T-helper 1 cell treated with Interleukin-12 subunit alpha and Interleukin-12 subunit beta and Interleukin-4 antibody, amounts not matched to agents 30 μg/mL and 1 μg/mL, for 36 hours (primary cell): Measurements from ENCODE around the gene ENPP7.

Experiments
- H3K27ac Mint-ChIP-seq: one replicate; pipeline ENCODE4 v1.8.0; 2021; ENCODE audit warnings: mild to moderate bottlenecking, mixed read lengths
- H3K27me3 Mint-ChIP-seq: one replicate; pipeline ENCODE4 v1.8.0; 2021; ENCODE audit warnings: low read depth, mixed read lengths
- H3K36me3 Mint-ChIP-seq: one replicate; pipeline ENCODE4 v1.8.0; 2021; ENCODE audit warnings: low read depth, mixed read lengths
- H3K4me1 Mint-ChIP-seq: one replicate; pipeline ENCODE4 v1.8.0; 2021; ENCODE audit warnings: low read depth, mixed read lengths
- H3K4me3 Mint-ChIP-seq: one replicate; pipeline ENCODE4 v1.8.0; 2021; ENCODE audit warnings: mild to moderate bottlenecking, moderate library complexity, mixed read lengths
- H3K9me3 Mint-ChIP-seq: one replicate; pipeline ENCODE4 v1.8.0; 2021; ENCODE audit warnings: mixed read lengths

Gene ENPP7

GRCh38 chr17:79730769-79731483 lies at the start of gene ENPP7:
Gene ENPP7, plus strand, starts transcription at chr17:79730943. Its CDS starts 197 bp downstream, at chr17:79731140.
- Mint-ChIP-seq H3K4me3 (no peak within 1 kb of the TSS), H3K27me3 (no peaks in the 10 kb centered on the region), H3K9me3 (no peaks in the 10 kb centered on the region), H3K27ac (no peak within 1 kb of the TSS), H3K4me1 (peaks cover 14% of the 10 kb centered on the region), H3K36me3 (no peaks in the 10 kb centered on the region)

GRCh38 chr17:79681101-79681621 lies 49.6 kb upstream of the ENPP7 start:
- no peaks in the 10 kb centered on the region for H3K9me3 Mint-ChIP-seq
- no peak overlapping the region for H3K27ac Mint-ChIP-seq
- H3K4me3 Mint-ChIP-seq, result no peak overlapping the region
- H3K4me1 Mint-ChIP-seq, result no peaks in the 10 kb centered on the region
- H3K27me3 Mint-ChIP-seq, result no peaks in the 10 kb centered on the region
- no peaks in the 10 kb centered on the region for H3K36me3 Mint-ChIP-seq

- H3K36me3 Mint-ChIP-seq, result no peaks in the 10 kb centered on the region
- no peak overlapping the region for H3K4me3 Mint-ChIP-seq
- no peaks in the 10 kb centered on the region for H3K27me3 Mint-ChIP-seq
- H3K9me3 Mint-ChIP-seq, result no peaks in the 10 kb centered on the region
- H3K27ac Mint-ChIP-seq, result no peak overlapping the region
- no peaks in the 10 kb centered on the region for H3K4me1 Mint-ChIP-seq
Measured at GRCh38 chr17:79681628-79682261, 49.0 kb upstream of the ENPP7 start.

GRCh38 chr17:79683365-79683764 lies 47.4 kb upstream of the ENPP7 start:
- Mint-ChIP-seq H3K36me3 (no peaks in the 10 kb centered on the region), H3K27ac (no peak overlapping the region), H3K9me3 (no peaks in the 10 kb centered on the region), H3K4me1 (no peaks in the 10 kb centered on the region), H3K27me3 (no peaks in the 10 kb centered on the region), H3K4me3 (no peak overlapping the region)

- Mint-ChIP-seq H3K4me1 (no peaks in the 10 kb centered on the region), H3K9me3 (no peaks in the 10 kb centered on the region), H3K27ac (no peak overlapping the region), H3K27me3 (no peaks in the 10 kb centered on the region), H3K36me3 (no peaks in the 10 kb centered on the region), H3K4me3 (no peak overlapping the region)
Measured at GRCh38 chr17:79684132-79684985, 46.4 kb upstream of the ENPP7 start.

GRCh38 chr17:79685121-79685520 lies 45.6 kb upstream of the ENPP7 start:
- H3K4me3 Mint-ChIP-seq, result no peak overlapping the region
- no peaks in the 10 kb centered on the region for H3K4me1 Mint-ChIP-seq
- no peaks in the 10 kb centered on the region for H3K9me3 Mint-ChIP-seq
- no peak overlapping the region for H3K27ac Mint-ChIP-seq
- no peaks in the 10 kb centered on the region for H3K36me3 Mint-ChIP-seq
- no peaks in the 10 kb centered on the region for H3K27me3 Mint-ChIP-seq

- no peaks in the 10 kb centered on the region for H3K27me3 Mint-ChIP-seq
- H3K9me3 Mint-ChIP-seq, result no peaks in the 10 kb centered on the region
- no peak overlapping the region for H3K4me3 Mint-ChIP-seq
- H3K36me3 Mint-ChIP-seq, result no peaks in the 10 kb centered on the region
- H3K4me1 Mint-ChIP-seq, result no peaks in the 10 kb centered on the region
- no peak overlapping the region for H3K27ac Mint-ChIP-seq
Measured at GRCh38 chr17:79686476-79686875, 44.3 kb upstream of the ENPP7 start.

- H3K4me1 Mint-ChIP-seq, result no peaks in the 10 kb centered on the region
- no peak overlapping the region for H3K27ac Mint-ChIP-seq
- H3K27me3 Mint-ChIP-seq, result no peaks in the 10 kb centered on the region
- H3K9me3 Mint-ChIP-seq, result no peaks in the 10 kb centered on the region
- no peaks in the 10 kb centered on the region for H3K36me3 Mint-ChIP-seq
- no peak overlapping the region for H3K4me3 Mint-ChIP-seq
Measured at GRCh38 chr17:79690466-79690865, 40.3 kb upstream of the ENPP7 start.

- H3K4me3 Mint-ChIP-seq, result no peak overlapping the region
- no peaks in the 10 kb centered on the region for H3K27me3 Mint-ChIP-seq
- no peaks in the 10 kb centered on the region for H3K9me3 Mint-ChIP-seq
- H3K4me1 Mint-ChIP-seq, result no peaks in the 10 kb centered on the region
- no peaks in the 10 kb centered on the region for H3K36me3 Mint-ChIP-seq
- H3K27ac Mint-ChIP-seq, result no peak overlapping the region
Measured at GRCh38 chr17:79690988-79691836, 39.5 kb upstream of the ENPP7 start.

- peaks cover 6% of the 10 kb centered on the region for H3K27me3 Mint-ChIP-seq
- H3K36me3 Mint-ChIP-seq, result no peaks in the 10 kb centered on the region
- no peaks in the 10 kb centered on the region for H3K9me3 Mint-ChIP-seq
- no peak overlapping the region for H3K4me3 Mint-ChIP-seq
- no peaks in the 10 kb centered on the region for H3K4me1 Mint-ChIP-seq
- H3K27ac Mint-ChIP-seq, result no peak overlapping the region
Measured at GRCh38 chr17:79691931-79692330, 38.8 kb upstream of the ENPP7 start.

- Mint-ChIP-seq H3K9me3 (no peaks in the 10 kb centered on the region), H3K27me3 (peaks cover 10% of the 10 kb centered on the region), H3K27ac (no peak overlapping the region), H3K4me1 (no peaks in the 10 kb centered on the region), H3K4me3 (no peak overlapping the region), H3K36me3 (no peaks in the 10 kb centered on the region)
Measured at GRCh38 chr17:79693419-79693818, 37.3 kb upstream of the ENPP7 start.

- Mint-ChIP-seq H3K36me3 (no peaks in the 10 kb centered on the region), H3K9me3 (no peaks in the 10 kb centered on the region), H3K27ac (no peak overlapping the region), H3K27me3 (peaks cover 10% of the 10 kb centered on the region), H3K4me1 (no peaks in the 10 kb centered on the region), H3K4me3 (no peak overlapping the region)
Measured at GRCh38 chr17:79695293-79695790, 35.4 kb upstream of the ENPP7 start.

GRCh38 chr17:79695797-79696609 lies 34.7 kb upstream of the ENPP7 start:
- Mint-ChIP-seq H3K4me3 (no peak overlapping the region), H3K36me3 (no peaks in the 10 kb centered on the region), H3K27me3 (peaks cover 10% of the 10 kb centered on the region), H3K27ac (no peak overlapping the region), H3K9me3 (no peaks in the 10 kb centered on the region), H3K4me1 (no peaks in the 10 kb centered on the region)
